Stimulated activated CD4-positive, alpha-beta T cell treated with anti-CD3 and anti-CD28 coated beads, Interleukin-2, amount 100 ng/mL, for 24 hours (primary cell): ENCODE data around the gene ATXN10.

Source experiments
- DNase-seq, 2 donors: peaks; one replicate each; pipeline ENCODE4 v3.0.0-alpha.2; 2020

Gene ATXN10

GRCh38 chr22:45865561-45866125 lies 194.0 kb downstream of the ATXN10 start:
- no peak for DNase-seq

GRCh38 chr22:45866126-45866645 lies 194.6 kb downstream of the ATXN10 start:
- DNase-seq: peak in 1 of 2 donors; percentile 6

GRCh38 chr22:45866646-45867117 lies 195.0 kb downstream of the ATXN10 start:
- DNase-seq: peak in 1 of 2 donors; percentile 9

GRCh38 chr22:45867118-45867905 lies 195.7 kb downstream of the ATXN10 start:
- peak in 1 of 2 donors; percentile 7 for DNase-seq

GRCh38 chr22:45867906-45868555 lies 196.4 kb downstream of the ATXN10 start:
- no peak for DNase-seq

- no peak for DNase-seq
These were observed 197.1 kb downstream of the ATXN10 start for GRCh38 chr22:45868571-45869339.

GRCh38 chr22:45869340-45869847 lies 197.8 kb downstream of the ATXN10 start:
- DNase-seq: peak in 1 of 2 donors; percentile 6

GRCh38 chr22:45870011-45870410 lies 198.4 kb downstream of the ATXN10 start:
- no peak for DNase-seq

- DNase-seq: no peak
These were observed 200.1 kb downstream of the ATXN10 start for GRCh38 chr22:45871721-45872120.

GRCh38 chr22:45872659-45873263 lies 201.1 kb downstream of the ATXN10 start:
- no peak for DNase-seq

- no peak for DNase-seq
These were observed 204.8 kb downstream of the ATXN10 start for GRCh38 chr22:45876136-45877035.

- no peak for DNase-seq
These were observed 205.4 kb downstream of the ATXN10 start for GRCh38 chr22:45877036-45877380.

- no peak for DNase-seq
These were observed 206.0 kb downstream of the ATXN10 start for GRCh38 chr22:45877651-45878050.

- DNase-seq: no peak
These were observed 206.6 kb downstream of the ATXN10 start for GRCh38 chr22:45878051-45878781.

GRCh38 chr22:45878901-45879551 lies 207.4 kb downstream of the ATXN10 start:
- DNase-seq: no peak

GRCh38 chr22:45879552-45879949 lies 207.9 kb downstream of the ATXN10 start:
- DNase-seq: no peak

GRCh38 chr22:45880091-45880715 lies 208.6 kb downstream of the ATXN10 start:
- no peak for DNase-seq

GRCh38 chr22:45880716-45881523 lies 209.3 kb downstream of the ATXN10 start:
- no peak for DNase-seq

- no peak for DNase-seq
These were observed 209.9 kb downstream of the ATXN10 start for GRCh38 chr22:45881524-45881875.
